ENCODE data around the gene CAST.

CAST gene

DNA sequence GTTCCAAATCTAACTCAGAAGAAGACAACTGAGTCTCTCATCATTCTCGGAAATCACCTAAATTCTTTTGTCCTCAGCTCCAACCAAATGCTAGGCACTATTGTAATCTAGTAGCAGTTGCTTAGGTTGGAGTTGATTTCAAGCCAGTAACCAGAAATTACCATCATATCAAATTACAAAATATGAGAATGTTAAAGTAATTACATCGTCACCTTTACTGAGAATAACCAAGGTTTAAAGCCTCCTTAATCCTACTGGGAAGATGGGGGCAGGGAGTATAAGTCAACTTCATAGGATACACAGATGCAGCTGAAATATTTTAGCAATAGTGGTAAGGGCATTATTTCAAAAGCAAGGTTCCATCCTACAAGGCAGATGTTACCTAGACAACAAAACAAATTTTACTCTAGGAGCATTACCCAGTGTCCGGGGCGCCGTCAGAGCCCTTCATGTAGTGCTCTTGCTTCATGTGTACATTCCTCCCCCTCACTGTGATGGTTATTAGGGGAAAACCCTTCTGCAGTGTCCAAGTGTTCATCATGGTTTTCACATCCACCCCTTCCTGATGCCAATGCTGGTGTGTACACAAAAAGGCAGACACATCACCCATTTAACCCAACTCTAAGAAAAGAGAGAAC is 126.1 kb downstream of the CAST start:
- Histone ChIP-seq H3K27me3 (ENCODE audit: low read length) (no peaks in the 10 kb centered on the region), H3K9ac (ENCODE audit: low read length) (no peak overlapping the region), H2AFZ (ENCODE audit: low read depth, low read length, severe bottlenecking) (no peak overlapping the region), H3K36me3 (ENCODE audit: low read length) (peaks cover 16% of the 10 kb centered on the region), H3K9me2 (replicated peaks; ENCODE audit: insufficient read depth, low read length) (no peaks in the 10 kb centered on the region), H3K4me3 (ENCODE audit: insufficient read depth, low read length, poor library complexity, severe bottlenecking) (no peak overlapping the region), H3K79me2 (ENCODE audit: insufficient read depth, low read length) (no peaks in the 10 kb centered on the region), H3K9me3 (ENCODE audit: insufficient read depth, low read length) (no peaks in the 10 kb centered on the region), H3K27ac (ENCODE audit: low read depth, low read length) (no peak overlapping the region), H3F3A (ENCODE audit: insufficient read depth) (no peaks in the 10 kb centered on the region), H4K20me1 (ENCODE audit: low read depth, low read length) (no peaks in the 10 kb centered on the region), H3K4me2 (ENCODE audit: low read depth, low read length, poor library complexity, severe bottlenecking) (no peak overlapping the region)
- TF ChIP-seq, protein P1, sequence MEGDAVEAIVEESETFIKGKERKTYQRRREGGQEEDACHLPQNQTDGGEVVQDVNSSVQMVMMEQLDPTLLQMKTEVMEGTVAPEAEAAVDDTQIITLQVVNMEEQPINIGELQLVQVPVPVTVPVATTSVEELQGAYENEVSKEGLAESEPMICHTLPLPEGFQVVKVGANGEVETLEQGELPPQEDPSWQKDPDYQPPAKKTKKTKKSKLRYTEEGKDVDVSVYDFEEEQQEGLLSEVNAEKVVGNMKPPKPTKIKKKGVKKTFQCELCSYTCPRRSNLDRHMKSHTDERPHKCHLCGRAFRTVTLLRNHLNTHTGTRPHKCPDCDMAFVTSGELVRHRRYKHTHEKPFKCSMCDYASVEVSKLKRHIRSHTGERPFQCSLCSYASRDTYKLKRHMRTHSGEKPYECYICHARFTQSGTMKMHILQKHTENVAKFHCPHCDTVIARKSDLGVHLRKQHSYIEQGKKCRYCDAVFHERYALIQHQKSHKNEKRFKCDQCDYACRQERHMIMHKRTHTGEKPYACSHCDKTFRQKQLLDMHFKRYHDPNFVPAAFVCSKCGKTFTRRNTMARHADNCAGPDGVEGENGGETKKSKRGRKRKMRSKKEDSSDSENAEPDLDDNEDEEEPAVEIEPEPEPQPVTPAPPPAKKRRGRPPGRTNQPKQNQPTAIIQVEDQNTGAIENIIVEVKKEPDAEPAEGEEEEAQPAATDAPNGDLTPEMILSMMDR (IDR thresholded peaks at IDR 0.05; ENCODE audit: insufficient read depth, low read length, poor library complexity, severe bottlenecking), result no peak
- TF ChIP-seq EZH2phosphoT487 (conservative IDR thresholded peaks at IDR 0.05; ENCODE audit: low read length), result no peak

DNA sequence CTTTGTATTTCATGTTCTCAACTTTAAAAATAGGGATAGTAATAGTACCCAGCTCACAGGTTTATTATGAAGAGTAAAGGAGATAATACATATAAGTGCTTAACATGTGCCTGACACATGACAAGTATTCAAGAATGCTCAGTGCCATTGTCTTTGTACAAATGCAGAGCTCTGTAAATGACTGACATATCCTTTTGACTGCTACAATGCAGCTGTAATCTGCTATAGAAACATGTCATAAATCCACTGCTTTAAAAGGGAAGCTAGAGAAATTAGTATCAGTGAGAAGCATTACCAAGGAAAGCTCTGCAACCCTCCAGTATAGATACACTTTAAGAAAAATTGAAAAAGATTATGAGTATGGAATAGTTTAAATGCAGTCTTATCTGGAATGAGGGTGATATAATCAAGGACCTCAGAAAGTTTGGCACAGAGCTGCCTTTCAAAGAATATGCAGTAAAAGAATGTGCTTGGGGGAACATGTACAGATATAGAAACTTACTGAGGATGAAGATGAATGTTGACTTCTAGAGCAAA is 127.7 kb downstream of the CAST start:
- Histone ChIP-seq H3K4me3 (ENCODE audit: insufficient read depth, low read length, poor library complexity, severe bottlenecking) (no peak overlapping the region), H3K9me2 (replicated peaks; ENCODE audit: insufficient read depth, low read length) (no peaks in the 10 kb centered on the region), H3K4me2 (ENCODE audit: low read depth, low read length, poor library complexity, severe bottlenecking) (no peak overlapping the region), H3K27me3 (ENCODE audit: low read length) (no peaks in the 10 kb centered on the region), H3K9me3 (ENCODE audit: insufficient read depth, low read length) (no peaks in the 10 kb centered on the region), H3K36me3 (ENCODE audit: low read length) (peaks cover 22% of the 10 kb centered on the region), H3K27ac (ENCODE audit: low read depth, low read length) (no peak overlapping the region), H4K20me1 (ENCODE audit: low read depth, low read length) (no peaks in the 10 kb centered on the region), H3K9ac (ENCODE audit: low read length) (no peak overlapping the region), H2AFZ (ENCODE audit: low read depth, low read length, severe bottlenecking) (no peak overlapping the region), H3K79me2 (ENCODE audit: insufficient read depth, low read length) (no peaks in the 10 kb centered on the region), H3F3A (ENCODE audit: insufficient read depth) (no peaks in the 10 kb centered on the region)
- no peak for TF ChIP-seq EZH2phosphoT487 (conservative IDR thresholded peaks at IDR 0.05; ENCODE audit: low read length)

DNA sequence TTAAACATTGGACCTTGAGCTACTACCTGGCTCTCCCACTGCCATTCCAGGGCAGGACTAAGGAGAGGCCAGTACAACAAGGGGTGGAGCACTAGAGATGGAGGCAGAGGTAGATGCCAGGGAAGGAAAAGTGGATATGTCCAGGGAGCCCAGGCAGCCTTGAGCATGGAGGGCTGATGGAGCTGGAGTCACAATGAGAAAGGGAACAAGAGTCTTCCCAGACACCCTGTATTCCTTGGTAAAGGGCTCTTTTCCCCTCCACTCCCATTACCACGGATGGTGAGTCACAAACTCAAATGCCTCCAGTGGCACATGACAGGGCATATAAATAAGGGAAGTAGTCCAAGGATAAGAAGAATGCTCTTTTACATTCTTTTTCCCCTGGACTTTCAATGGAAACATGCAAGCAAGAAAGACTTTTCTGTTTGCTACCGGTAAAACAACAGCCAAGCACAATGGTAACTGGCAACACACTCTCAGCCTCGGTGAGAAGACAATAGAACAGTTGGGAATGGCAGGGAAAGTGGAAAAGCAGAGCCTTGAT is 128.9 kb downstream of the CAST start:
- no peak overlapping the region for H3K4me3 ChIP-seq (ENCODE audit: insufficient read depth, low read length, poor library complexity, severe bottlenecking)
- H3K9ac ChIP-seq (ENCODE audit: low read length), result no peak overlapping the region
- TF ChIP-seq, protein P1 (IDR thresholded peaks at IDR 0.05; ENCODE audit: insufficient read depth, low read length, poor library complexity, severe bottlenecking), result no peak
- no peak for TF ChIP-seq EZH2phosphoT487 (conservative IDR thresholded peaks at IDR 0.05; ENCODE audit: low read length)
- no peaks in the 10 kb centered on the region for H4K20me1 ChIP-seq (ENCODE audit: low read depth, low read length)
- H3K9me2 ChIP-seq (replicated peaks; ENCODE audit: insufficient read depth, low read length), result no peaks in the 10 kb centered on the region
- no peaks in the 10 kb centered on the region for H3K9me3 ChIP-seq (ENCODE audit: insufficient read depth, low read length)
- H2AFZ ChIP-seq (ENCODE audit: low read depth, low read length, severe bottlenecking), result no peak overlapping the region
- no peaks in the 10 kb centered on the region for H3K79me2 ChIP-seq (ENCODE audit: insufficient read depth, low read length)
- no peak overlapping the region for H3K27ac ChIP-seq (ENCODE audit: low read depth, low read length)
- H3K36me3 ChIP-seq (ENCODE audit: low read length), result peaks cover 22% of the 10 kb centered on the region
- no peaks in the 10 kb centered on the region for H3K27me3 ChIP-seq (ENCODE audit: low read length)
- no peak overlapping the region for H3K4me2 ChIP-seq (ENCODE audit: low read depth, low read length, poor library complexity, severe bottlenecking)
- no peaks in the 10 kb centered on the region for H3F3A ChIP-seq (ENCODE audit: insufficient read depth)

DNA sequence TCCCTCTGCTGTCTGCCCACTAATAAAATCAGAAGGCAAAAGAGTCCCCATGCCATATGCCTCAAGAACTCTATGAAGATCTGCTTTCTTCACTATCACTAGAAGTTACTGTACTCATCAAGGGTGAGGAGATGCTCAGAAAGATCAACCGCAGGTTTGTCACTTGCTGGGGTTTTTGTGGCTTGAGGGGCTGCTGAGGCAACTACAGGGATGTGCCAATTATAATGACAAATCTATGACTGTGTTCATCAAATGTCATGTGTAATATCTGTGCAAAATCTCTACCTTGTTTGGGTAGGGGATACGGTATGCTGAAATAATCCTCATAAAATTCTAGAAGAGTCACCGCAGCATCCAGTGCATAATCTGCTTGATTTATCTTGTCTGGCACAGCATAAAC is 132.6 kb downstream of the CAST start:
- Histone ChIP-seq H3K27ac (ENCODE audit: low read depth, low read length) (no peak overlapping the region), H2AFZ (ENCODE audit: low read depth, low read length, severe bottlenecking) (no peak overlapping the region), H3K27me3 (ENCODE audit: low read length) (no peaks in the 10 kb centered on the region), H3K4me3 (ENCODE audit: insufficient read depth, low read length, poor library complexity, severe bottlenecking) (no peak overlapping the region), H3K9me2 (replicated peaks; ENCODE audit: insufficient read depth, low read length) (no peaks in the 10 kb centered on the region), H3K79me2 (ENCODE audit: insufficient read depth, low read length) (no peaks in the 10 kb centered on the region), H3K9me3 (ENCODE audit: insufficient read depth, low read length) (no peaks in the 10 kb centered on the region), H3K4me2 (ENCODE audit: low read depth, low read length, poor library complexity, severe bottlenecking) (no peak overlapping the region), H4K20me1 (ENCODE audit: low read depth, low read length) (no peaks in the 10 kb centered on the region), H3K9ac (ENCODE audit: low read length) (no peak overlapping the region), H3K36me3 (ENCODE audit: low read length) (peaks cover 20% of the 10 kb centered on the region), H3F3A (ENCODE audit: insufficient read depth) (no peaks in the 10 kb centered on the region)
- no peak for TF ChIP-seq EZH2phosphoT487 (conservative IDR thresholded peaks at IDR 0.05; ENCODE audit: low read length)
- TF ChIP-seq, protein P1 (IDR thresholded peaks at IDR 0.05; ENCODE audit: insufficient read depth, low read length, poor library complexity, severe bottlenecking), result no peak

Data from SU-DHL-6 (cell line).